ENCODE results near the gene IRAK4. TPM values are rescaled to one million over a fixed set of nuclear protein-coding genes. Genes with fewer than 3 reads are reported as not detected.

Gene IRAK4
- 10 to 100 TPM; 38.4 to 68.8 TPM for total RNA-seq

GRCh38 chr12:43758728-43759563 lies at the start of gene IRAK4, which contains the start of gene PUS7L:
TSS of gene IRAK4 (plus strand) at chr12:43758951. CDS start at chr12:43768112, 9,161 bp downstream.
TSS of gene PUS7L (minus strand) at chr12:43758790. CDS start at chr12:43755245, 3,545 bp downstream.
- Histone ChIP-seq H3K9me3 (no peaks in the 10 kb centered on the region), H3K27me3 (replicated peaks; ENCODE audit: insufficient read depth) (no peaks in the 10 kb centered on the region), H3K27ac (peak within 1 kb of the TSS; percentile 83 to 88), H3K36me3 (peaks cover under 1% of the 10 kb centered on the region), H3K4me3 (peak within 1 kb of the TSS; percentile 89), H3K4me1 (ENCODE audit: control insufficient read depth in 1 of 2, low read depth in 2 of 2) (peaks cover 26 to 33% of the 10 kb centered on the region in 2 donors)
- ATAC-seq (ENCODE audit: insufficient number of reproducible peaks, low FRiP score, low read depth) = peak; percentile 99
- DNase-seq (ENCODE audit: low spot score) = peak; percentile 76
- TF ChIP-seq CTCF (IDR thresholded peaks at IDR 0.05) = peak; percentile 33

GRCh38 chr12:43711348-43711747 lies 47.4 kb upstream of the IRAK4 start:
- H3K4me1 ChIP-seq (ENCODE audit: control insufficient read depth in 1 of 2, low read depth in 2 of 2) = no peaks in the 10 kb centered on the region
- no peak overlapping the region for H3K4me3 ChIP-seq
- DNase-seq (ENCODE audit: low spot score) (no peak), ATAC-seq (ENCODE audit: insufficient number of reproducible peaks, low FRiP score, low read depth) (no peak)
- no peaks in the 10 kb centered on the region for H3K9me3 ChIP-seq
- no peak for TF ChIP-seq CTCF (IDR thresholded peaks at IDR 0.05)
- no peaks in the 10 kb centered on the region for H3K36me3 ChIP-seq
- H3K27me3 ChIP-seq (replicated peaks; ENCODE audit: insufficient read depth) = no peaks in the 10 kb centered on the region
- no peak overlapping the region for H3K27ac ChIP-seq

GRCh38 chr12:43722621-43723020 lies 36.1 kb upstream of the IRAK4 start:
- Histone ChIP-seq H3K27ac (no peak overlapping the region), H3K4me3 (no peak overlapping the region), H3K9me3 (no peaks in the 10 kb centered on the region), H3K27me3 (replicated peaks; ENCODE audit: insufficient read depth) (no peaks in the 10 kb centered on the region), H3K36me3 (no peaks in the 10 kb centered on the region), H3K4me1 (ENCODE audit: control insufficient read depth in 1 of 2, low read depth in 2 of 2) (no peaks in the 10 kb centered on the region)
- no peak for TF ChIP-seq CTCF (IDR thresholded peaks at IDR 0.05)
- ATAC-seq (ENCODE audit: insufficient number of reproducible peaks, low FRiP score, low read depth) (no peak), DNase-seq (ENCODE audit: low spot score) (no peak)

- H3K4me1 ChIP-seq (ENCODE audit: control insufficient read depth in 1 of 2, low read depth in 2 of 2) = no peaks in the 10 kb centered on the region
- no peak for TF ChIP-seq CTCF (IDR thresholded peaks at IDR 0.05)
- H3K27me3 ChIP-seq (replicated peaks; ENCODE audit: insufficient read depth) = no peaks in the 10 kb centered on the region
- no peak for DNase-seq (ENCODE audit: low spot score)
- H3K9me3 ChIP-seq = no peaks in the 10 kb centered on the region
- ATAC-seq (ENCODE audit: insufficient number of reproducible peaks, low FRiP score, low read depth) = no peak
- H3K27ac ChIP-seq = no peak overlapping the region
- no peaks in the 10 kb centered on the region for H3K36me3 ChIP-seq
- H3K4me3 ChIP-seq = no peak overlapping the region
Observed at GRCh38 chr12:43723134-43723533, 35.6 kb upstream of the IRAK4 start.

- H3K9me3 ChIP-seq = no peaks in the 10 kb centered on the region
- no peak for DNase-seq (ENCODE audit: low spot score)
- ATAC-seq (ENCODE audit: insufficient number of reproducible peaks, low FRiP score, low read depth) = no peak
- H3K27me3 ChIP-seq (replicated peaks; ENCODE audit: insufficient read depth) = no peaks in the 10 kb centered on the region
- no peaks in the 10 kb centered on the region for H3K4me1 ChIP-seq (ENCODE audit: control insufficient read depth in 1 of 2, low read depth in 2 of 2)
- H3K4me3 ChIP-seq = no peak overlapping the region
- TF ChIP-seq CTCF (IDR thresholded peaks at IDR 0.05) = no peak
- no peak overlapping the region for H3K27ac ChIP-seq
- H3K36me3 ChIP-seq = no peaks in the 10 kb centered on the region
Observed at GRCh38 chr12:43728117-43728516, 30.6 kb upstream of the IRAK4 start.
